Breast epithelium (tissue), 4 donors: Measurements from ENCODE around the gene RNF8. TPM values are rescaled to one million over a fixed set of nuclear protein-coding genes. Genes with fewer than 3 reads are reported as not detected.
"Not testable (repeated sequence)": the region's sequence is repeated elsewhere in the genome, so short reads cannot be mapped to it uniquely, and the experiment has no call there.

Source experiments
- DNase-seq, 2 donors: peaks; one replicate each; pipeline ENCODE4 v3.0.0-alpha.2; 2019; ENCODE audit warnings: low spot score in 2 of 2
- H3K27ac ChIP-seq, 2 donors: fragments of 200-600 bp; sonication (generic) in 1 of 2; one replicate each; pipeline ENCODE4 v1.5.1; 2016 to 2019; ENCODE audit warnings: mild to moderate bottlenecking in 1 of 2
- H3K27me3 ChIP-seq, 2 donors: fragments of 200-600 bp; sonication (generic) in 1 of 2; one replicate each; pipeline versions ENCODE4 v1.5.1 to v1.6.0; 2017 to 2019; ENCODE audit warnings: control low read depth in 1 of 2, mild to moderate bottlenecking in 1 of 2
- H3K36me3 ChIP-seq: fragments of 200-600 bp; one replicate; pipeline ENCODE4 v1.5.1; 2019
- H3K4me1 ChIP-seq, 2 donors: fragments of 200-600 bp; sonication (generic); one replicate each; pipeline ENCODE4 v1.5.1; 2016 to 2019; ENCODE audit warnings: control low read depth in 1 of 2
- H3K4me3 ChIP-seq, 3 donors: fragments of 200-600 bp; sonication (generic); 1 replicate in 2 of 3; 2 replicates in 1 of 3; pipeline ENCODE4 v1.5.1; 2016 to 2019; ENCODE audit warnings: mild to moderate bottlenecking in 3 of 3, moderate library complexity in 2 of 3
- H3K9me3 ChIP-seq, 2 donors: fragments of 200-600 bp; sonication (generic) in 1 of 2; one replicate each; pipeline ENCODE4 v1.5.1; 2016 to 2019; ENCODE audit warnings: control low read depth in 1 of 2
- POLR2A ChIP-seq: fragments of 450-650 bp; IDR thresholded peaks from one replicate; pipeline ENCODE4 v1.6.1; 2016; ENCODE audit warnings: antibody characterized with exemption, mild to moderate bottlenecking, moderate library complexity
- POLR2AphosphoS5 ChIP-seq, 3 donors: sonication (generic); formaldehyde crosslinking; IDR thresholded peaks; one replicate each; pipeline ENCODE4 v1.6.1; 2017; ENCODE audit warnings: antibody characterized with exemption in 3 of 3
- intact Hi-C: fragments of 100-400 bp; cut with DNase I; formaldehyde crosslinking; loops from one replicate; pipeline ENCODE4 v1.15.1; 2023; ENCODE audit warnings: low total_unique reads
- total RNA-seq, 3 donors: library from RNA; depleted of rRNA; stranded (reverse); fragments of >200 nt; gene quantifications; one replicate each; pipeline ENCODE4 v1.1.0, GENCODE V29; 2016
- TF ChIP-seq, protein P1 (sequence below), 3 donors: fragments of 450-650 bp; IDR thresholded peaks; one replicate each; pipeline ENCODE4 v1.5.1; 2016 to 2017; ENCODE audit warnings: antibody characterized with exemption in 3 of 3, mild to moderate bottlenecking in 3 of 3, moderate library complexity in 3 of 3

Gene RNF8
- total RNA-seq, 3 donors from 2014 or later, result 7.8 to 16.0 (median 12.8) TPM

- no peaks in the 10 kb centered on the region for H3K4me1 ChIP-seq
- H3K9me3 ChIP-seq, result no peaks in the 10 kb centered on the region
- H3K4me3 ChIP-seq, result no peak overlapping the region
- DNase-seq, result no peak
- no peaks in the 10 kb centered on the region for H3K27me3 ChIP-seq
- intact Hi-C loops, result no loop called here
- H3K27ac ChIP-seq, result no peak overlapping the region
- H3K36me3 ChIP-seq, result no peaks in the 10 kb centered on the region
- TF ChIP-seq POLR2A (no peak), POLR2AphosphoS5 (IDR thresholded peaks at IDR 0.05) (no peak)
- TF ChIP-seq, protein P1, sequence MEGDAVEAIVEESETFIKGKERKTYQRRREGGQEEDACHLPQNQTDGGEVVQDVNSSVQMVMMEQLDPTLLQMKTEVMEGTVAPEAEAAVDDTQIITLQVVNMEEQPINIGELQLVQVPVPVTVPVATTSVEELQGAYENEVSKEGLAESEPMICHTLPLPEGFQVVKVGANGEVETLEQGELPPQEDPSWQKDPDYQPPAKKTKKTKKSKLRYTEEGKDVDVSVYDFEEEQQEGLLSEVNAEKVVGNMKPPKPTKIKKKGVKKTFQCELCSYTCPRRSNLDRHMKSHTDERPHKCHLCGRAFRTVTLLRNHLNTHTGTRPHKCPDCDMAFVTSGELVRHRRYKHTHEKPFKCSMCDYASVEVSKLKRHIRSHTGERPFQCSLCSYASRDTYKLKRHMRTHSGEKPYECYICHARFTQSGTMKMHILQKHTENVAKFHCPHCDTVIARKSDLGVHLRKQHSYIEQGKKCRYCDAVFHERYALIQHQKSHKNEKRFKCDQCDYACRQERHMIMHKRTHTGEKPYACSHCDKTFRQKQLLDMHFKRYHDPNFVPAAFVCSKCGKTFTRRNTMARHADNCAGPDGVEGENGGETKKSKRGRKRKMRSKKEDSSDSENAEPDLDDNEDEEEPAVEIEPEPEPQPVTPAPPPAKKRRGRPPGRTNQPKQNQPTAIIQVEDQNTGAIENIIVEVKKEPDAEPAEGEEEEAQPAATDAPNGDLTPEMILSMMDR (IDR thresholded peaks at IDR 0.05), result no peak
These were observed 19.7 kb upstream of the RNF8 start for GRCh38 chr6:37334047-37334446.

DNA sequence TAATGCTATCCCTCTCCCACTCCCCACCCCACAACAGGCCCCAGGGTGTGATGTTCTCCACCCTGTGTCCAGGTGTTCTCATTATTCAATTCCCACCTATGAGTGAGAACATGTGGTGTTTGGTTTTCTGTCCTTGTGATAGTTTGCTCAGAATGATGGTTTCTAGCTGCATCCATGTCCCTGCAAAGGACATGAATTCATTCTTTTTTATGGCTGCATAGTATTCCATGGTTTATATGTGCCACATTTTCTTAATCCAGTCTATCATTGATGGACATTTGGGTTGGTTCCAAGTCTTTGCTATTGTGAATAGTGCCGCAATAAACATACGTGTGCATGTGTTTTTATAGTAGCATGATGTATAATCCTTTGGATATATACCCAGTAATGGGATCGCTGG lies 15.5 kb upstream of the RNF8 start:
- intact Hi-C loops, H3K36me3 ChIP-seq, H3K27me3 ChIP-seq, H3K27ac ChIP-seq, H3K9me3 ChIP-seq, H3K4me3 ChIP-seq, H3K4me1 ChIP-seq, DNase-seq: not testable (repeated sequence)

DNA sequence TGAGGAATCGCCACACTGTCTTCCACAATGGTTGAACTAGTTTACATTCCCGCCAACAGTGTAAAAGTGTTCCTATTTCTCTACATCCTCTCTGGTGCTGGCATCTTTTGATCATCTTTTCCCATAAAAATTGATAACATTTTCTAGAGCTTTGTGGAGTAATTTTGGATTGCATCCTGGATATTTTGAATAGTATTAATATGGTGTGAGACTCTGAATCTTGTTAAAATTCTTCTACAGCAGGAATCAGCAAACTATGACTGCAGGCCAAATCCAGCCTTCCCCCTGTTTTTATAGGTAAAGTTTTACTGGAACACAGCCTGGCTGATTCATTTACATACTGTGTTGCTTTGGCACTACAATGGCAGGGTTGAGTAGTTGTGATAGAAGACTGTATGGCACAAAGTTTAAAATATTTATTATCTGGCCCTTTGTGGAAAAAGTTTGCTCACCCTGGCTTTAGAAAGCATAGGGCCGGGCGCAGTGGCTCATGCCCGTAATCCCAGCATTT lies 15.0 kb upstream of the RNF8 start:
- DNase-seq, result no peak
- no peaks in the 10 kb centered on the region for H3K27me3 ChIP-seq
- intact Hi-C loops, result no loop called here
- no peak overlapping the region for H3K27ac ChIP-seq
- TF ChIP-seq POLR2A (no peak), POLR2AphosphoS5 (IDR thresholded peaks at IDR 0.05) (no peak)
- TF ChIP-seq, protein P1 (IDR thresholded peaks at IDR 0.05), result no peak
- no peaks in the 10 kb centered on the region for H3K9me3 ChIP-seq
- no peaks in the 10 kb centered on the region for H3K36me3 ChIP-seq
- H3K4me3 ChIP-seq, result no peak overlapping the region
- H3K4me1 ChIP-seq, result no peaks in the 10 kb centered on the region

- Histone ChIP-seq H3K4me1 (no peaks in the 10 kb centered on the region), H3K27me3 (no peaks in the 10 kb centered on the region), H3K4me3 (no peak overlapping the region), H3K27ac (no peak overlapping the region), H3K36me3 (no peaks in the 10 kb centered on the region), H3K9me3 (no peaks in the 10 kb centered on the region)
- TF ChIP-seq POLR2A, result no peak
- no peak for TF ChIP-seq POLR2AphosphoS5 (IDR thresholded peaks at IDR 0.05)
- TF ChIP-seq, protein P1 (IDR thresholded peaks at IDR 0.05), result no peak
- intact Hi-C loops, result no loop called here
- DNase-seq, result no peak
These were observed 13.8 kb upstream of the RNF8 start for GRCh38 chr6:37339741-37340638.

DNA sequence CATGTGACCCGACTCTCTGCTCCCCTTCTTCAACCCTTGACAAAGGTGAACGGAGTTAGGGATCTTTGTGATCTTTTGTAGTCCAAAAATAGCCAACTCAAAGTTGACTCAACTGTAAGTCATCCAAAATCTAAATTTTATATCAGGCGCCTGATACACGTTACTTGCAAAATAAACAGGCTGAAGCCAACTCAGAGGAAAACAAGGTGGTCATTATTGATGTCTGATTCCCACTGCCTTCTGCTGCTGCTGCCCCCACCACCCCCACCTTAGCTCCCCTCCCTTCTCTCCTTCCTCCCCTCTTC lies 13.2 kb upstream of the RNF8 start:
- Histone ChIP-seq H3K36me3 (no peaks in the 10 kb centered on the region), H3K4me1 (no peaks in the 10 kb centered on the region), H3K4me3 (no peak overlapping the region), H3K27me3 (no peaks in the 10 kb centered on the region), H3K9me3 (no peaks in the 10 kb centered on the region), H3K27ac (no peak overlapping the region)
- DNase-seq, result no peak
- intact Hi-C loops, result no loop called here
- TF ChIP-seq, protein P1 (IDR thresholded peaks at IDR 0.05), result no peak
- TF ChIP-seq POLR2A, result no peak
- TF ChIP-seq POLR2AphosphoS5 (IDR thresholded peaks at IDR 0.05), result no peak
